ENCODE results near the gene ITPK1.

DNA sequence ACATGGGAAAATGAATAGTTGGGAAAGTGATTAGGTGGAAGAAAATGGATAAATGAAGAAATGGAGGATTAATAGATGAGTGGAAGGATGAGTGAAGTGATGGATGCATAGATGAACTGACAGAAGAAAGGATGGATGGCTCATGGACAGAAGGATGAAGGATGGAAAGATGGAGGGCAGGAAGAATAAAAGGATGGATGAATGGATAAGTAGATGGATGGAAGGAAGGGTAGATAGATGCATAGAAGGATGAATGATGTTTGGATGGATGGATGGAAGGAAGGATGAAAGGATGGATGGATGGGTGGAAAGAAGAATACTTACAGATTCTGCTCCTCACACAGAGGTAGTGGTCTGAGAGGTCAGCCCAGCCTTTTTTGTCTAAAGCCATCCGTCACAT lies 228.6 kb downstream of the ITPK1 start:
- TF ChIP-seq ZFP3 (CRISPR knock-in tag; IDR thresholded peaks at IDR 0.05) (no peak), OSR1 (CRISPR knock-in tag; IDR thresholded peaks at IDR 0.05) (no peak), ESRRG (CRISPR knock-in tag; IDR thresholded peaks at IDR 0.05) (no peak), PATZ1 (CRISPR knock-in tag; IDR thresholded peaks at IDR 0.05; ENCODE audit: borderline replicate concordance) (no peak)
- TF ChIP-seq, protein P1, sequence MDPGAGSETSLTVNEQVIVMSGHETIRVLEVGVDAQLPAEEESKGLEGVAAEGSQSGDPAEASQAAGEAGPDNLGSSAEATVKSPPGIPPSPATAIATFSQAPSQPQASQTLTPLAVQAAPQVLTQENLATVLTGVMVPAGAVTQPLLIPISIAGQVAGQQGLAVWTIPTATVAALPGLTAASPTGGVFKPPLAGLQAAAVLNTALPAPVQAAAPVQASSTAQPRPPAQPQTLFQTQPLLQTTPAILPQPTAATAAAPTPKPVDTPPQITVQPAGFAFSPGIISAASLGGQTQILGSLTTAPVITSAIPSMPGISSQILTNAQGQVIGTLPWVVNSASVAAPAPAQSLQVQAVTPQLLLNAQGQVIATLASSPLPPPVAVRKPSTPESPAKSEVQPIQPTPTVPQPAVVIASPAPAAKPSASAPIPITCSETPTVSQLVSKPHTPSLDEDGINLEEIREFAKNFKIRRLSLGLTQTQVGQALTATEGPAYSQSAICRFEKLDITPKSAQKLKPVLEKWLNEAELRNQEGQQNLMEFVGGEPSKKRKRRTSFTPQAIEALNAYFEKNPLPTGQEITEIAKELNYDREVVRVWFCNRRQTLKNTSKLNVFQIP (CRISPR knock-in tag; IDR thresholded peaks at IDR 0.05; ENCODE audit: borderline replicate concordance, low read depth): no peak
